SU-DHL-6 (cell line): Measurements from ENCODE around the gene TRIM33.

Experiments used
- H2AFZ ChIP-seq: fragments of 200-600 bp; sonication (generic); 2 replicates; pipeline ENCODE4 v1.6.1; 2014; ENCODE audit warnings: low read depth, mild to moderate bottlenecking, moderate library complexity, mixed read lengths, antibody characterized with exemption, low read length; ENCODE audit not compliant: severe bottlenecking
- H3F3A ChIP-seq: fragments of 200-600 bp; shearing (Covaris generic); 2 replicates; pipeline ENCODE4 v1.6.0; 2016; ENCODE audit warnings: antibody characterized with exemption, mild to moderate bottlenecking; ENCODE audit not compliant: insufficient read depth
- H3K27ac ChIP-seq: fragments of 200-600 bp; sonication (generic); 2 replicates; pipeline ENCODE4 v1.5.1; 2016; ENCODE audit warnings: low read depth, mild to moderate bottlenecking, low read length, moderate library complexity, mixed read lengths
- H3K27me3 ChIP-seq: fragments of 200-600 bp; sonication (generic), shearing (Covaris generic); 2 replicates; pipeline ENCODE4 v1.6.0; 2014; ENCODE audit warnings: mild to moderate bottlenecking, low read length
- H3K36me3 ChIP-seq: fragments of 200-600 bp; sonication (generic); 2 replicates; pipeline ENCODE4 v1.6.1; 2014; ENCODE audit warnings: mild to moderate bottlenecking, low read length, mixed read lengths
- H3K4me2 ChIP-seq: fragments of 300-600, 200-600 bp; shearing (Covaris generic), sonication (generic); 2 replicates; pipeline ENCODE4 v1.6.0; 2014; ENCODE audit warnings: low read length, low read depth, mild to moderate bottlenecking; ENCODE audit not compliant: poor library complexity, severe bottlenecking
- H3K4me3 ChIP-seq: fragments of 200-600 bp; sonication (generic); 2 replicates; pipeline ENCODE4 v1.5.1; 2014; ENCODE audit warnings: antibody characterized with exemption, low read length, mild to moderate bottlenecking, mixed read lengths; ENCODE audit not compliant: insufficient read depth, poor library complexity, severe bottlenecking
- H3K79me2 ChIP-seq: fragments of 200-600 bp; sonication (generic); 2 replicates; pipeline ENCODE4 v1.6.1; 2014; ENCODE audit warnings: mild to moderate bottlenecking, low read length, moderate library complexity; ENCODE audit not compliant: insufficient read depth
- H3K9ac ChIP-seq: fragments of 200-600 bp; sonication (generic); 2 replicates; pipeline ENCODE4 v1.7.0; 2014; ENCODE audit warnings: mild to moderate bottlenecking, low read length
- H3K9me2 ChIP-seq: fragments of 200-600 bp; sonication (generic); replicated peaks from 2 replicates; pipeline ENCODE4 v1.6.1; 2014; ENCODE audit warnings: low read length; ENCODE audit not compliant: insufficient read depth
- H3K9me3 ChIP-seq: fragments of 200-600 bp; sonication (generic); 2 replicates; pipeline ENCODE4 v1.6.1; 2014; ENCODE audit warnings: low read length, mixed read lengths; ENCODE audit not compliant: insufficient read depth
- H4K20me1 ChIP-seq: fragments of 200-600 bp; sonication (generic); 2 replicates; pipeline ENCODE4 v1.6.1; 2014; ENCODE audit warnings: low read depth, mild to moderate bottlenecking, antibody characterized with exemption, low read length, moderate library complexity, mixed read lengths
- EZH2phosphoT487 ChIP-seq: fragments of 200-600 bp; sonication (generic), shearing (Covaris generic); conservative IDR thresholded peaks from 2 replicates; pipeline ENCODE4 v1.6.1; 2018; ENCODE audit warnings: mild to moderate bottlenecking, antibody characterized with exemption, low read length, moderate library complexity, mixed read lengths
- TF ChIP-seq, protein P1 (sequence below): fragments of 200-600 bp; sonication (generic); IDR thresholded peaks from one replicate; pipeline ENCODE4 v1.5.1; 2017; ENCODE audit warnings: antibody characterized with exemption, mild to moderate bottlenecking, low read length, moderate library complexity; ENCODE audit not compliant: insufficient read depth, poor library complexity, severe bottlenecking

Gene TRIM33

DNA sequence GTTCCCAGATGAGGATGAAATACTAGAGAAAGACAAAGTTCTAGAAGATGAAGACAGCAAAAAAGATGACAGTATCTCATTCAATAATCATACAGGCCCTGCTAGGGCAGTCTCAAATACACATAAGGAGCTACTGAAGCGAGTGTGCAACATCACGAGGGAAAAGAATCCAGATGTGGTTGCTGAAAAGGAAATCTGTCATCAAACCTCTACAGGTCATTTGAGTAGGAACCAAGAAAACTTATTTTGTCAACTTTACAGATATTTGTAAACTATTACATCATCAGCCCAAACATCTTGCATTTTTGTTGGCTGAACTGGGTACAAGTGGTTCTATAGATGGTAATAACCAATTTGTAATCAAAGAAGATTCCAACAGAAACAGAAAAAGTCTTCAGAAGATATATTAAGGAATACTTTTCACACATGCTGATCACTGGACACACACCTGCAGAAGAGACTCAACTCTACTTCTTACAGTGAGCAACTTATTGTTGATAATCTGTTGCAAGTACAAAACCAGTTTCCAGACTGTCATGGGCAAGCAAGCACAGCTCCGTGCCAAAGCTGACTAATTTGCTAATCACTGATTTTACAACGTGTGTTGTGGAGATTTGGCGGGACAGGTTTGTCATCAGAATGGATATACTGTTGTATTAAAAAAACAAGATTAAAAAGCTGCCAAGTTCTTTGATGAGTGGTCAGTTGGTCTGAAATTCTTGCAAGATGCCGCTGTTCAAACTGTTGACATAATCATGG, 42.1 kb downstream of the TRIM33 start:
- peaks cover 4% of the 10 kb centered on the region; the same call in 1 of the 2 replicates for H3K36me3 ChIP-seq
- H3K27me3 ChIP-seq, result no peaks in the 10 kb centered on the region
- H3K27ac ChIP-seq, result no peak overlapping the region
- H3K4me2 ChIP-seq, result no peak overlapping the region
- peaks cover 28% of the 10 kb centered on the region for H4K20me1 ChIP-seq
- TF ChIP-seq, protein P1, sequence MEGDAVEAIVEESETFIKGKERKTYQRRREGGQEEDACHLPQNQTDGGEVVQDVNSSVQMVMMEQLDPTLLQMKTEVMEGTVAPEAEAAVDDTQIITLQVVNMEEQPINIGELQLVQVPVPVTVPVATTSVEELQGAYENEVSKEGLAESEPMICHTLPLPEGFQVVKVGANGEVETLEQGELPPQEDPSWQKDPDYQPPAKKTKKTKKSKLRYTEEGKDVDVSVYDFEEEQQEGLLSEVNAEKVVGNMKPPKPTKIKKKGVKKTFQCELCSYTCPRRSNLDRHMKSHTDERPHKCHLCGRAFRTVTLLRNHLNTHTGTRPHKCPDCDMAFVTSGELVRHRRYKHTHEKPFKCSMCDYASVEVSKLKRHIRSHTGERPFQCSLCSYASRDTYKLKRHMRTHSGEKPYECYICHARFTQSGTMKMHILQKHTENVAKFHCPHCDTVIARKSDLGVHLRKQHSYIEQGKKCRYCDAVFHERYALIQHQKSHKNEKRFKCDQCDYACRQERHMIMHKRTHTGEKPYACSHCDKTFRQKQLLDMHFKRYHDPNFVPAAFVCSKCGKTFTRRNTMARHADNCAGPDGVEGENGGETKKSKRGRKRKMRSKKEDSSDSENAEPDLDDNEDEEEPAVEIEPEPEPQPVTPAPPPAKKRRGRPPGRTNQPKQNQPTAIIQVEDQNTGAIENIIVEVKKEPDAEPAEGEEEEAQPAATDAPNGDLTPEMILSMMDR, result no peak
- no peak for TF ChIP-seq EZH2phosphoT487
- no peak overlapping the region for H2AFZ ChIP-seq
- peaks cover 5% of the 10 kb centered on the region; the same call in 1 of the 2 replicates for H3F3A ChIP-seq
- peaks cover 99% of the 10 kb centered on the region for H3K79me2 ChIP-seq
- no peak overlapping the region for H3K4me3 ChIP-seq
- H3K9me2 ChIP-seq, result no peaks in the 10 kb centered on the region
- H3K9me3 ChIP-seq, result no peaks in the 10 kb centered on the region
- H3K9ac ChIP-seq, result no peak overlapping the region

DNA sequence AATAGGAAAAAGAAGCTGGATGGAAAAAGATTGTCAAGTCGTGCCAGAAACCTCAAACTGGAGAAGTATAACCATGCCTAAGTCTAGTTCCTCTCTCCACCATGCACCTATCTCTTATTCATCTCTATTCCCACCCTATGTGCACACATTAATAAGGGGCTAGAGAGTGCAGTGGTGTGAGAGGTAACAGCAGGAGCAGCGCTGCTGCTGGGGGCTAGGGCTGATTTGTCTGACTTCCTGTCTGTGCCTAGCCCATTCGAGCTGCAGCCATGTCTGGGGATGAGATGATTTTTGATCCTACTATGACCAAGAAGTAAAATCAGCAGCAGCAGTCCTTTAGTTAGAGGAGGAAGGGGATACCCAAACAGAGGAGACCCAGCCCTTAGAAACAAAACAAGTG, 43.0 kb downstream of the TRIM33 start:
- Histone ChIP-seq H3F3A (peaks cover 9% of the 10 kb centered on the region; the same call in 1 of the 2 replicates), H3K9me2 (no peaks in the 10 kb centered on the region), H3K36me3 (peaks cover 8% of the 10 kb centered on the region), H3K27ac (no peak overlapping the region), H3K79me2 (peaks cover 99% of the 10 kb centered on the region), H4K20me1 (peaks cover 28% of the 10 kb centered on the region), H3K9ac (no peak overlapping the region), H2AFZ (no peak overlapping the region), H3K4me3 (no peak overlapping the region), H3K27me3 (no peaks in the 10 kb centered on the region), H3K4me2 (no peak overlapping the region), H3K9me3 (no peaks in the 10 kb centered on the region)
- no peak for TF ChIP-seq EZH2phosphoT487
- TF ChIP-seq, protein P1, result no peak

DNA sequence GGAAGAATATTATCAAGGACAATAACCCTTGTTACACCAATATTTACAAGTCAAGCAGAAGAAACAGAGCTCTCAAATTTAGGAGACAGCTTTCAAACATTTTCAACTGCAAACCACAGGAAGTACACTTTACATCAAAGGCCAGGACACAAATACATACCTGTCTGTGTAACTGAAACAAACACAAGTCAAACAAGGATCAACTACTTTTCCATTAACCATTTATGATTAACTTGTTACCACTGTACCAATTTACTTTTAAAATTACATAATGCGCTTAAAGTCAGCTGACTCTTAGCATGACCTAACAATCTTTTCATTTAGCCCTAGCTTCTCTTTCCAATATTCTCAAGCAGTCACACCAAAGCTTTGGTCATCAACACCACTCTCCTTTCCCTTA, 43.5 kb downstream of the TRIM33 start:
- Histone ChIP-seq H3K4me3 (no peak overlapping the region), H3K36me3 (peaks cover 14% of the 10 kb centered on the region), H3K27me3 (no peaks in the 10 kb centered on the region), H3K9ac (no peak overlapping the region), H3K4me2 (no peak overlapping the region), H3F3A (peaks cover 12% of the 10 kb centered on the region; the same call in 1 of the 2 replicates), H3K79me2 (peaks cover 95% of the 10 kb centered on the region), H3K9me3 (no peaks in the 10 kb centered on the region), H3K9me2 (no peaks in the 10 kb centered on the region), H4K20me1 (peaks cover 28% of the 10 kb centered on the region), H3K27ac (no peak overlapping the region), H2AFZ (no peak overlapping the region)
- TF ChIP-seq, protein P1, result no peak
- TF ChIP-seq EZH2phosphoT487, result no peak
